Measurements from ENCODE around the gene RGN.

DNA sequence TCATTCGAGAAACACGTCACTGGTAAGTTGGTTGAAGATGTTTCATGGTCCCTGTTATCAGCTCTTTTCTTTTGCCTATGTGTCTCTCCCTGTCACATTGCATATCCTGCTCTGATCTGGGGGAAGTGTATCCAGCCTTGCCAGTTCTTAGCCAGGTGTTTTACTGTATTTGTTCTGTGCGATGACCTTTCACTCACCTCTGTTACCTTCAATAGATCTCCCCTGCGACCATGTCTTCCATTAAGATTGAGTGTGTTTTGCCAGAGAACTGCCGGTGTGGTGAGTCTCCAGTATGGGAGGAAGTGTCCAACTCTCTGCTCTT is 2.6 kb downstream of the RGN start:
- TF ChIP-seq, protein P1, sequence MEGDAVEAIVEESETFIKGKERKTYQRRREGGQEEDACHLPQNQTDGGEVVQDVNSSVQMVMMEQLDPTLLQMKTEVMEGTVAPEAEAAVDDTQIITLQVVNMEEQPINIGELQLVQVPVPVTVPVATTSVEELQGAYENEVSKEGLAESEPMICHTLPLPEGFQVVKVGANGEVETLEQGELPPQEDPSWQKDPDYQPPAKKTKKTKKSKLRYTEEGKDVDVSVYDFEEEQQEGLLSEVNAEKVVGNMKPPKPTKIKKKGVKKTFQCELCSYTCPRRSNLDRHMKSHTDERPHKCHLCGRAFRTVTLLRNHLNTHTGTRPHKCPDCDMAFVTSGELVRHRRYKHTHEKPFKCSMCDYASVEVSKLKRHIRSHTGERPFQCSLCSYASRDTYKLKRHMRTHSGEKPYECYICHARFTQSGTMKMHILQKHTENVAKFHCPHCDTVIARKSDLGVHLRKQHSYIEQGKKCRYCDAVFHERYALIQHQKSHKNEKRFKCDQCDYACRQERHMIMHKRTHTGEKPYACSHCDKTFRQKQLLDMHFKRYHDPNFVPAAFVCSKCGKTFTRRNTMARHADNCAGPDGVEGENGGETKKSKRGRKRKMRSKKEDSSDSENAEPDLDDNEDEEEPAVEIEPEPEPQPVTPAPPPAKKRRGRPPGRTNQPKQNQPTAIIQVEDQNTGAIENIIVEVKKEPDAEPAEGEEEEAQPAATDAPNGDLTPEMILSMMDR (IDR thresholded peaks at IDR 0.05): no peak
- TF ChIP-seq POLR2A (IDR thresholded peaks at IDR 0.05): no peak
